GM21515 (cell line): ENCODE results near the gene TRIM65.
"Not testable (repeated sequence)": the region's sequence is repeated elsewhere in the genome, so short reads cannot be mapped to it uniquely, and the experiment has no call there.

Experiments used
- ATAC-seq: cut with Tn5 transposase; IDR thresholded peaks from one replicate; pipeline ENCODE4 v1.9.1; 2021; ENCODE audit not compliant: unreplicated experiment

Gene TRIM65

GRCh38 chr17:75854101-75854748 is 42.5 kb downstream of the TRIM65 start:
- ATAC-seq, result no peak

- no peak for ATAC-seq
Observed at GRCh38 chr17:75853433-75853832, 43.3 kb downstream of the TRIM65 start.

DNA sequence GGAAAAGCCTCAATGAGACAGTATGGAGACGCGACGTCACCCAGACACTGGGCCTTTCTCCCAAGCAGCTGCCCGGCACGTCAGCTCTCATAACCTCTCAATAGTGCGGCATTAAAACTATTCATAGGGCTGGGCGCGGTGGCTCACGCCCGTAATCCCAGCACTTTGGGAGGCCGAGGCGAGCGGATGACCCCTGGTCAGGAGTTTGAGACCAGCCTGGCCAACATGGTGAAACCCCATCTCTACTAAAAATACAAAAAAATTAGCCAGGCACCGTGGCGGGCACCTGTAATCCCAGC is 45.1 kb downstream of the TRIM65 start:
- not testable (repeated sequence) for ATAC-seq

DNA sequence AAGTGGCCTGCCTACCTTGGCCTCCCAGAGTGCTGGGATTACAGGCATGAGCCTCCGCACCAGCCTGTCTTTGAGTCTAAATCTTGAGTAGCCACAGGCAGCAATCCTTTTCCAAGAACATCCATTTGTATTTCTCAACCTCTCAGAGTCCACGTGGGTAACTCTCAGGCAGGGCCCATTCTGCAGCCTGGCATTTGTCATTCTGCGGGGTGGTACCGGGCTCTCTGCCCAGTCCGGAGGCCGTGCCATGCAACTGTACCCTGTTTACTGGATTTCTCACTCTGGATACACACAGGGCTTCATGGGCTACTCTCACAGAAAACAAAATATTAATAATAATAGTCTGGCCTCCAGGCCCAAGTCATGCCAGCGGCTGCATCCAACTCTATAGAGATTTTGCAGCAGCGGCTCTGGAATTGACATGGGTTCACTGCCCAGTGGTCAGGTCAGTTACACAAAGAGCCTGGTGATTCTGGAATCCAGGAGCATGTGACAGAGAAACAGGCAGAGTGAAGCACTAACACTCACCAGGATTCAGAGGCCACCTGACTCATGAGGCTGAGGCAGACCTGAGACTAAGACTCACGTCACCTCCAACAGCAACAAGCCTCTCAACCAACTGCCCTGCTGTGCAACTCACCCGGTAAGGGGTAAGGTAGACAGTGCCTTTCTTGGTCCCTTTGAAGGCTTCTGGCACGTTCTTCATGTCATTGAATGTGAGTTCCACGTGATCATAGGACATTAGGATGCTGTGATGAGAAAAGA is 45.6 kb downstream of the TRIM65 start:
- ATAC-seq, result no peak

GRCh38 chr17:75849724-75850123 is 47.0 kb downstream of the TRIM65 start:
- ATAC-seq, result no peak

- ATAC-seq, result no peak
Observed at GRCh38 chr17:75849279-75849646, 47.5 kb downstream of the TRIM65 start.

- no peak for ATAC-seq
Observed at GRCh38 chr17:75848523-75849278, 48.0 kb downstream of the TRIM65 start.

GRCh38 chr17:75847614-75848522 is 48.9 kb downstream of the TRIM65 start:
- no peak for ATAC-seq

DNA sequence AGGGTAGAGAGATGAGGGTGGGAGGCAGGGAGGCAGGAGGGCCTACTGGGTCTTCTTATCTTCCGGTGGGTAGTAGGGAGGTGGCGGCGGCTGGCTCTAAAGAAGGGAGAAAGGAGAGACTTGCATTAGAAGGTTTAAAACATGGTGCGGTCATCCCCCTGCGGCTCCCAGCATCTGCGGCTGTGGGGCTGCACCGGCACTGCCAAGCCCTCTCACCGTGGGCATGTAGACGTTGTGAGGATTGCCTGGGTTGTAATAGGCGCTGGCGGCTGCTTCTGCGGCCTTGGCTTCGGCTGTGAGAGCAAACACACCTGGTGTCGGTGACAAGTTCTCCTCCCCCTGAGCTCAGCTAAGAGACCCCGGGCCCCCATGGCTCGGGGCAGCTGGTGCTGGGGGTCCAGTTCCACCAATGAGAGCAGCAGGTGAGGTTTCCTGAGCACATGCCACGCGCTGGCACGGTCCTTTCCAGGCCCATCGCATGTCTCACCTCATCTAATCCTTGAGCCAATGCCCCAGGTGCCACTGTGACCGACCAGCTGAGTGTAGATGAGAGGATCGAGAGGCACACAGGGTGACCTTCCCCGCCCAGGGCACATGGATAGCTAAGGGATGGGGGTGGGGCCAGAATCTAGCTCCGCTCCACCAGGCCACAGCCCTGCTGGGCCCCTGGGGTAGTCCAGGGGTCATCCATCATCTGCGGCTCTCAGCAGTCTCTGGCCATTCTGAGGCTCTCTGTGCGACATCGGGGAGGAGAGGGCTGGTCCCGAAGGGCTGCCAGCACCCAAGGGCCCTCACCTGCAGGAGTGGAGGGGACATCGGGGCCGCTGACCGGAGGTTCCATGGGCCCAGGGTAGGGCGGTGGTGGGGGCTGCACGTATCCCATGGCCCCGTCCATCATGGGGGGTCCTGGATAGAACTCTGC is 49.8 kb downstream of the TRIM65 start:
- ATAC-seq, result no peak

DNA sequence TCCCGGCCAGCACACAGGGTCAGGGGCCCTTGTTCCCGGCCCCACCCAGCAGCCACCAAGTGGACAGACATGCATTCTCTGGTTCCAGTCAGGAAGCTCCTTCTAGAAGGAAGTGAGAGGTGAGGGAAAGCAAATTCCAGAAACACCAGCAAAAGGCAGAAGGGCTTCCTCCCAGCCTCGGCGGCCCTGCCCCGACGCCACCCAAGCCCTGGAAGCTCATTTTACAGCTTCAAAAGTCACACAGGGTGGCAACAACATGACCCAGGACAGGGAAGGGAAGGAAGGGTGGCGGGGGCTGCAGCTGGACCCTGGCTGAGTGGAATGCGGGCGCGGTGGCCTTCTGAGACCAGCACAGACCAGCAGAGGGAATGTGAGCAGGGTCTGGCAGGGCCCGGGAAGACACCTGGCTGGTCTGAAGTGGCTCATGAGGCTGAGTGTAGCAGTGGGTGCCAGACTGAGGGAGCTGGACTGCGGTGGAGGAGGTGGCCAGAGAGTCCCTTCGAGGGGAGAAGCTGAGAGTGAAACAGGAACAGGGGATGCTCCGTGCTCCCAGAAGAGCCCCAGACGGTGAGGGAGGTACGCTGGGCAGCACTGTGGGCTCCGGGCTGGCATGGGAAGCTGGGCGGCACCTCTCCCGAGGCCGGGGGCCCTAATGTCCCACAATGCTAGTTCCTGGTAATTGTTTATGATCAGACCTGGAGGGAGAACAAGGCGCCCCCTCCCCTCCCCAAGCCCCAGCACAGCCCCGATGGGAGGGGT is 50.6 kb downstream of the TRIM65 start:
- ATAC-seq, result no peak

- peak; percentile 56 for ATAC-seq
Observed at GRCh38 chr17:75845058-75845711, 51.6 kb downstream of the TRIM65 start.

DNA sequence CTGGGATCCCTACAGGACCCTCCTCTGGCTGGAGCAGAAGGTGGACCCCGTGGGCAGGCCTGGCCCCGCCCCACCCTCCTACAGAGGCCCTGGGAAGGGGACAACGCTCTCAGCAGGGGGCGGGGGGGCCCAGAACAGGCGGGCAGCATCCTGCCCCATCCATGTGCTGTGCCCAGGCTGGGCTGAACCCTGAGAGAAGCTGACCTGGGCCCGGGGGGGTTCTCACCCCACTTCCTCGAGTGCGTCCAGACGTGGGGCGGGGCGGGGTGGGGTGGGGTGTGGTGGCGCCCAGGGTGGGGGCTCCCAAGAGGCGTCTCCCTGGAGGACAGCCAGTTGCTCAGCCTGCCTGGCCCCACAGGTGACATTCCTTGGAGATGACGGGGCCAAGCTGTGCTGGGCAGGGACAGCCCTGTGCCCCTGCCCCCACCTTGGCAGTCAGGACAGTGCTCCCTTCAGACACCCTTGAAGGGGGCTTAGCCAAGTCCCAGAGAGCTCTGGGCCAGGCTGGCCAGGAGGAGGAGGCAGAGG is 52.2 kb downstream of the TRIM65 start:
- peak; percentile 7 for ATAC-seq

GRCh38 chr17:75843577-75844529 is 52.9 kb downstream of the TRIM65 start, which contains the start of gene UNC13D:
Gene UNC13D (minus strand): TSS chr17:75844404. CDS start chr17:75844337, 67 bp downstream.
- ATAC-seq, result no peak

GRCh38 chr17:75842963-75843576 is 53.7 kb downstream of the TRIM65 start:
- ATAC-seq, result no peak

DNA sequence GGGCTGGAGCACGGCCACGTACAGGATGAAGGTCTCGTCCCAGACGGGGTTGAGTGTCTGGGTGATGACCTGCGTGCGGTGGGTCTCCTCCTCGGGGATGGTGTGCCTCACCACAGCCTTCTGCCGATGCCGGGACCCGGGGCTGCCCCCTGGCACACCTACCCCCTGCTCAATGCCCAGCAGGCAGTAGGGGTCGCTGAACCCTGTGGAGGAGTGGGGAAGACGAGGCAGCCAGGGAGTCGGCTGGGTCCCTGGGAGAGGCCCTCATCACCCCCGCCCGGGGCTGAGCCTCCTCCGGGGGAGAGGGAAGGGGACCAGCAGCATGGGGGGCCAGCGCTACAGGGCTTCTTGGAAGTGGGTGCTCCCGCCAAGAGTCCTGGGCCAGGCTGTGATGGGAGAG is 54.3 kb downstream of the TRIM65 start:
- no peak for ATAC-seq

DNA sequence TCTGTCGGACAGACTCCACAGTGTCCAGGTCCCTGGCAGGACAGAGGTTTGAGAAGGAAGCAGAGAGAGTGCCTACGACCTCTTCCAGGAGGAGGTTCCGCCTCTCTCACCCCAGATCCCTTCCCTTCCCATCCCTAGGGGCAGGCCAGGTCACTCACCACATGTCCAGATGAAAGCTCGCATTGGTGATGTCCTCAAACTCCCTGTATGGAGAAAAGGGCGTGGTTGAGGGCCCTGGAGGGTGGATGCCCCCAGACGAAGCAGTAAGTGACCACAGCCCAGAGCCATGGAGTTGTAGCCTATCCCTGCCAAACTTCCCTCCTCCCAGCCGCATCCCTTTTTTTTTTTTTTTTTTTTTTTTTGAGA is 56.0 kb downstream of the TRIM65 start:
- no peak for ATAC-seq
